ENCODE data around the gene KCNQ1. TPM values are rescaled to one million over a fixed set of nuclear protein-coding genes. Genes with fewer than 3 reads are reported as not detected.

Gene KCNQ1
- total and polyA plus RNA-seq, 2 donors (not counting 1 experiment from before 2014, with no cell fraction given): 21.5 to 28.8 TPM

GRCh38 chr11:2837651-2838050, 392.8 kb downstream of the KCNQ1 start:
- Histone ChIP-seq H3K4me3 (ENCODE audit: control extremely low read depth in 1 of 5, extremely low read depth in 1 of 5, insufficient read depth in 1 of 5, low read depth in 2 of 5, low read length in 4 of 5) (no peak overlapping the region), H3K4me2 (replicated peaks; ENCODE audit: low read depth, low read length, poor library complexity, severe bottlenecking) (no peak overlapping the region), H4K20me1 (ENCODE audit: control insufficient read depth, insufficient read depth, low read length, poor library complexity, severe bottlenecking) (no peaks in the 10 kb centered on the region), H2AFZ (ENCODE audit: insufficient read depth, low read depth, low read length, poor library complexity, severe bottlenecking) (no peak overlapping the region), H3K36me3 (replicated peaks in 1 of 2; ENCODE audit: control extremely low read depth in 1 of 2, control insufficient read depth in 1 of 2, extremely low read depth in 1 of 2, insufficient read depth in 2 of 2, low read length in 1 of 2) (no peaks in the 10 kb centered on the region), H3K27ac (ENCODE audit: low read length in 2 of 2) (no peak overlapping the region), H3K9ac (ENCODE audit: low read length) (no peak overlapping the region), H3K4me1 (ENCODE audit: control insufficient read depth in 2 of 2, insufficient read depth in 2 of 2, low read length in 2 of 2) (no peaks in the 10 kb centered on the region), H3K9me3 (ENCODE audit: control extremely low read depth in 1 of 3, control insufficient read depth in 2 of 3, insufficient read depth in 1 of 3, low read length in 2 of 3) (no peaks in the 10 kb centered on the region), H3K79me2 (ENCODE audit: control insufficient read depth, insufficient read depth, low read length) (no peaks in the 10 kb centered on the region), H3K27me3 (replicated peaks in 1 of 4; ENCODE audit: control extremely low read depth in 1 of 4, control insufficient read depth in 3 of 4, insufficient read depth in 4 of 4, low read length in 3 of 4) (no peaks in the 10 kb centered on the region)
- Mint-ChIP-seq H3K4me3 (no peak overlapping the region), H3K27me3 (no peaks in the 10 kb centered on the region), H3K9me3 (ENCODE audit: insufficient read depth) (no peaks in the 10 kb centered on the region), H3K4me1 (no peaks in the 10 kb centered on the region), H3K27ac (no peak overlapping the region)
- intact Hi-C loops (cut with micrococcal nuclease): no loop called here
- 79% methylated on average over 12 of the region's 12 CpGs for WGBS (ENCODE audit: insufficient coverage)
- POLR2A ChIA-PET: no interaction called here
- ATAC-seq (ENCODE audit: low read depth) (no peak), DNase-seq (no peak)
- TF ChIP-seq CTCF (IDR thresholded peaks at IDR 0.05) (no peak), EZH2 (IDR thresholded peaks at IDR 0.05; ENCODE audit: borderline replicate concordance, insufficient read depth, low read depth, low read length, poor library complexity, severe bottlenecking) (no peak)
- CTCF ChIA-PET: no interaction called here

GRCh38 chr11:2838091-2838490, 393.3 kb downstream of the KCNQ1 start:
- H3K4me3 ChIP-seq (ENCODE audit: control extremely low read depth in 1 of 5, extremely low read depth in 1 of 5, insufficient read depth in 1 of 5, low read depth in 2 of 5, low read length in 4 of 5): no peak overlapping the region
- Mint-ChIP-seq H3K4me1 (no peaks in the 10 kb centered on the region), H3K27ac (no peak overlapping the region), H3K4me3 (no peak overlapping the region), H3K27me3 (no peaks in the 10 kb centered on the region), H3K9me3 (ENCODE audit: insufficient read depth) (no peaks in the 10 kb centered on the region)
- TF ChIP-seq EZH2 (IDR thresholded peaks at IDR 0.05; ENCODE audit: borderline replicate concordance, insufficient read depth, low read depth, low read length, poor library complexity, severe bottlenecking) (no peak), CTCF (IDR thresholded peaks at IDR 0.05) (no peak)
- no peak overlapping the region for H2AFZ ChIP-seq (ENCODE audit: insufficient read depth, low read depth, low read length, poor library complexity, severe bottlenecking)
- no peaks in the 10 kb centered on the region for H3K4me1 ChIP-seq (ENCODE audit: control insufficient read depth in 2 of 2, insufficient read depth in 2 of 2, low read length in 2 of 2)
- POLR2A ChIA-PET: no interaction called here
- no peak overlapping the region for H3K9ac ChIP-seq (ENCODE audit: low read length)
- 52% methylated on average over 11 of the region's 11 CpGs for WGBS (ENCODE audit: insufficient coverage)
- ATAC-seq (ENCODE audit: low read depth) (no peak), DNase-seq (no peak)
- no peak overlapping the region for H3K27ac ChIP-seq (ENCODE audit: low read length in 2 of 2)
- H3K4me2 ChIP-seq (replicated peaks; ENCODE audit: low read depth, low read length, poor library complexity, severe bottlenecking): no peak overlapping the region
- H3K27me3 ChIP-seq (replicated peaks in 1 of 4; ENCODE audit: control extremely low read depth in 1 of 4, control insufficient read depth in 3 of 4, insufficient read depth in 4 of 4, low read length in 3 of 4): no peaks in the 10 kb centered on the region
- no peaks in the 10 kb centered on the region for H3K79me2 ChIP-seq (ENCODE audit: control insufficient read depth, insufficient read depth, low read length)
- no peaks in the 10 kb centered on the region for H4K20me1 ChIP-seq (ENCODE audit: control insufficient read depth, insufficient read depth, low read length, poor library complexity, severe bottlenecking)
- H3K9me3 ChIP-seq (ENCODE audit: control extremely low read depth in 1 of 3, control insufficient read depth in 2 of 3, insufficient read depth in 1 of 3, low read length in 2 of 3): no peaks in the 10 kb centered on the region
- no peaks in the 10 kb centered on the region for H3K36me3 ChIP-seq (replicated peaks in 1 of 2; ENCODE audit: control extremely low read depth in 1 of 2, control insufficient read depth in 1 of 2, extremely low read depth in 1 of 2, insufficient read depth in 2 of 2, low read length in 1 of 2)
- intact Hi-C loops (cut with micrococcal nuclease): no loop called here
- CTCF ChIA-PET: no interaction called here

Data from B cell (primary cell).